Effector memory CD8-positive, alpha-beta T cell (primary cell): ENCODE results near the gene UGT3A1.
"Not testable (repeated sequence)": the region's sequence is repeated elsewhere in the genome, so short reads cannot be mapped to it uniquely, and the experiment has no call there.

Source experiments
- ATAC-seq: fragments of 150-1000 bp; cut with Tn5 transposase; replicated peaks from 2 replicates; pipeline ENCODE4 v1.10.0; 2021; ENCODE audit warnings: mild to moderate bottlenecking, moderate library complexity
- DNase-seq, 3 experiments: peaks; one replicate each; pipeline ENCODE4 v3.0.0; 2021
- H3K27ac Mint-ChIP-seq, 2 donors: one replicate each; pipeline ENCODE4 v1.8.0; 2022; ENCODE audit warnings: mild to moderate bottlenecking in 2 of 2, mixed read lengths in 2 of 2, moderate library complexity in 2 of 2
- H3K27me3 Mint-ChIP-seq, 2 donors: one replicate each; pipeline ENCODE4 v1.8.0; 2022; ENCODE audit warnings: mixed read lengths in 2 of 2
- H3K36me3 Mint-ChIP-seq: one replicate; pipeline ENCODE4 v1.8.0; 2022; ENCODE audit warnings: mild to moderate bottlenecking, moderate library complexity, mixed read lengths; ENCODE audit not compliant: insufficient read depth
- H3K4me1 Mint-ChIP-seq, 2 donors: one replicate each; pipeline ENCODE4 v1.8.0; 2022; ENCODE audit warnings: low read depth in 2 of 2, mixed read lengths in 2 of 2
- H3K4me3 Mint-ChIP-seq, 2 donors: one replicate each; pipeline ENCODE4 v1.8.0; 2022; ENCODE audit warnings: mild to moderate bottlenecking in 2 of 2, mixed read lengths in 2 of 2, moderate library complexity in 2 of 2
- H3K9me3 Mint-ChIP-seq, 2 donors: one replicate each; pipeline ENCODE4 v1.8.0; 2022; ENCODE audit warnings: mixed read lengths in 2 of 2

The UGT3A1 gene

DNA sequence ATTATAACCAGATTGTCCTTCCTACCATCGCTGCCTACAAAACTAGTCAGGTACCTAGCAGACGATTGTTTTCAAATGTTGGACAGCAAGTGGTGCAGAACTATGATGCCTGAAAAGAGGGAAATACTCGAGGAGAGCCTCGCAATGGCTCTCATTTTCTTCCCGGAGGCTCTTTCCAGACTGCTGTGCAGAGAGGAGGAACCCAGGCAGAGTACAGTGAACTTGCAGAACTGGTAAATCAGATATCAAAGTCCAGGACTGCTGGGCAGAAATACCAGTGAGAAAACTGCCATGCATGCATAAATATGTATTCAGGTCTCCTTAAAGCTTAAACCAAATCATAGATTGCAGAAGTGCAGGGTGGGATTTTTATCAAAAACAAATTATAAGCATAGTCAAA is 26.4 kb upstream of the UGT3A1 start:
- no peak overlapping the region for H3K27ac Mint-ChIP-seq
- H3K36me3 Mint-ChIP-seq, result no peaks in the 10 kb centered on the region
- no peak for ATAC-seq

DNA sequence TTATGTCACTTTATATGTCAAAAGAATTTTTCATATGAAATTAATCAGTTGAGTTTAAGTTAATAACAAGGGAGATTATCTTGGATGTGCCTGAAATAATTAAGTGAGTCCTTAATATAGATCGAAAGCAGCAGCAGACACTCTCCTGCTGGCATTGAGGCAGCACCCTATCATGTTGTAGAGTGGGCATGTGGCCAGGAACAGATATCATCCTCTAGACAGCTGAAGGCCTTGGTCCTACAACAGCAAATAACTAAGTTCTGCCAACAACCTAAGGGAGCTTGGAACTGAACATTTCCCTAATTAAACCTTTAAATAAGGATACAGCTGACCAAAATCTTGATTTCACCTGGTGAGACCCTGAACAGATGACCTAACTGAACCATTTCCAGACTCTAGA is 25.8 kb upstream of the UGT3A1 start:
- H3K9me3 Mint-ChIP-seq, result peaks cover 7 to 9% of the 10 kb centered on the region in 2 donors
- H3K4me1 Mint-ChIP-seq, result no peaks in the 10 kb centered on the region
- DNase-seq (no peak), ATAC-seq (no peak)
- no peaks in the 10 kb centered on the region for H3K36me3 Mint-ChIP-seq
- H3K27ac Mint-ChIP-seq, result no peak overlapping the region
- no peak overlapping the region for H3K4me3 Mint-ChIP-seq
- peaks cover 0 to 7% of the 10 kb centered on the region in 2 donors for H3K27me3 Mint-ChIP-seq

More for the DNA sequence above, 26.4 kb upstream of the UGT3A1 start:
- no peak for DNase-seq
- Mint-ChIP-seq H3K9me3 (peaks cover 7 to 9% of the 10 kb centered on the region in 2 donors), H3K27me3 (peaks cover 0 to 7% of the 10 kb centered on the region in 2 donors), H3K4me3 (no peak overlapping the region), H3K4me1 (no peaks in the 10 kb centered on the region)

GRCh38 chr5:36013182-36013581 is 22.0 kb upstream of the UGT3A1 start:
- Mint-ChIP-seq H3K27me3 (peaks cover 0 to 7% of the 10 kb centered on the region in 2 donors), H3K4me3 (no peak overlapping the region), H3K9me3 (peaks cover 9 to 15% of the 10 kb centered on the region in 2 donors), H3K27ac (no peak overlapping the region), H3K36me3 (no peaks in the 10 kb centered on the region), H3K4me1 (no peaks in the 10 kb centered on the region)
- DNase-seq, result no peak
- ATAC-seq, result no peak

- Mint-ChIP-seq H3K27me3 (peaks cover 5 to 14% of the 10 kb centered on the region in 2 donors), H3K4me1 (no peaks in the 10 kb centered on the region), H3K36me3 (no peaks in the 10 kb centered on the region), H3K9me3 (peaks cover 0 to 8% of the 10 kb centered on the region in 2 donors), H3K27ac (no peak overlapping the region), H3K4me3 (no peak overlapping the region)
- no peak for ATAC-seq
- no peak for DNase-seq
These were observed 18.5 kb upstream of the UGT3A1 start for GRCh38 chr5:36009698-36010097.

- H3K4me1 Mint-ChIP-seq, result no peaks in the 10 kb centered on the region
- no peak for ATAC-seq
- H3K9me3 Mint-ChIP-seq, result peaks cover 0 to 8% of the 10 kb centered on the region in 2 donors
- H3K36me3 Mint-ChIP-seq, result no peaks in the 10 kb centered on the region
- no peak overlapping the region for H3K27ac Mint-ChIP-seq
- H3K27me3 Mint-ChIP-seq, result peaks cover 21 to 24% of the 10 kb centered on the region in 2 donors
- no peak for DNase-seq
- H3K4me3 Mint-ChIP-seq, result no peak overlapping the region
These were observed 16.2 kb upstream of the UGT3A1 start for GRCh38 chr5:36007366-36007765.

DNA sequence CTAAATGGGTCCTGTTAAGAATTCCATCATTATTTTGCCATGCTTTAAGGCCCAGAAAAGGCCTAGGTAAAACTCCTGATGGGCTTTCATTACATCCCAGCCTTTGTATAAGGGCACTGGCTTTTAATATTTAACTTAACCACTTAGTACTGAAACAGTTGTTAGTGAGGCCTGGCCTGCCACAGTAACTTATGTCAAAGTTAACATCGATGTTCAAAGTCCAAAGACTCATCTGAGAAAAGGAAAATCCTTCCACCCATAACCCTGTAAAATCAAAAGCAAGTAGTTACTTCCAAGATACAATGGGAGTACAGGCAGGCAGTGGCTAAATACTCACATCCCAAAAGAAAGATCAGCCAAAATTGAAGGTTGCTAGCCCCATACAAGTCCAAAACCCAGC is 15.0 kb upstream of the UGT3A1 start:
- ATAC-seq (no peak), DNase-seq (no peak)
- H3K27ac Mint-ChIP-seq, result no peak overlapping the region
- H3K9me3 Mint-ChIP-seq, result peaks cover 0 to 8% of the 10 kb centered on the region in 2 donors
- H3K4me3 Mint-ChIP-seq, result no peak overlapping the region
- no peaks in the 10 kb centered on the region for H3K36me3 Mint-ChIP-seq
- no peaks in the 10 kb centered on the region for H3K4me1 Mint-ChIP-seq
- H3K27me3 Mint-ChIP-seq, result peaks cover 21 to 24% of the 10 kb centered on the region in 2 donors

GRCh38 chr5:36001032-36001431 is 9.8 kb upstream of the UGT3A1 start:
- DNase-seq (no peak), ATAC-seq (no peak)
- Mint-ChIP-seq H3K36me3 (no peaks in the 10 kb centered on the region), H3K9me3 (no peaks in the 10 kb centered on the region), H3K4me3 (no peak overlapping the region), H3K27ac (no peak overlapping the region), H3K27me3 (peaks cover 11 to 28% of the 10 kb centered on the region in 2 donors), H3K4me1 (no peaks in the 10 kb centered on the region)

GRCh38 chr5:35999547-35999946 is 8.4 kb upstream of the UGT3A1 start:
- no peaks in the 10 kb centered on the region for H3K9me3 Mint-ChIP-seq
- ATAC-seq, result no peak
- H3K27me3 Mint-ChIP-seq, result peaks cover 18 to 21% of the 10 kb centered on the region in 2 donors

GRCh38 chr5:35996076-35996475 is 4.9 kb upstream of the UGT3A1 start:
- DNase-seq (no peak), ATAC-seq (no peak)
- no peak overlapping the region for H3K27ac Mint-ChIP-seq
- H3K4me3 Mint-ChIP-seq, result no peak overlapping the region
- H3K9me3 Mint-ChIP-seq, result no peaks in the 10 kb centered on the region
- H3K36me3 Mint-ChIP-seq, result no peaks in the 10 kb centered on the region
- H3K27me3 Mint-ChIP-seq, result peaks cover 27 to 34% of the 10 kb centered on the region in 2 donors
- H3K4me1 Mint-ChIP-seq, result no peaks in the 10 kb centered on the region

More at GRCh38 chr5:35999547-35999946, 8.4 kb upstream of the UGT3A1 start:
- Mint-ChIP-seq H3K36me3 (no peaks in the 10 kb centered on the region), H3K27ac (no peak overlapping the region), H3K4me1 (no peaks in the 10 kb centered on the region), H3K4me3 (no peak overlapping the region)
- DNase-seq, result no peak

GRCh38 chr5:35990520-35990919 is 670 bp downstream of the UGT3A1 start:
- peaks cover 36 to 58% of the 10 kb centered on the region in 2 donors for H3K27me3 Mint-ChIP-seq
- no peak overlapping the region for H3K27ac Mint-ChIP-seq
- no peak for DNase-seq
- peaks cover 2% of the 10 kb centered on the region for H3K36me3 Mint-ChIP-seq
- no peaks in the 10 kb centered on the region for H3K4me1 Mint-ChIP-seq
- H3K4me3 Mint-ChIP-seq, result no peak overlapping the region
- H3K9me3 Mint-ChIP-seq, result no peaks in the 10 kb centered on the region
- ATAC-seq, result no peak

- no peaks in the 10 kb centered on the region for H3K9me3 Mint-ChIP-seq
- no peak for DNase-seq
- no peak overlapping the region for H3K4me3 Mint-ChIP-seq
- no peak for ATAC-seq
- H3K27ac Mint-ChIP-seq, result no peak overlapping the region
- H3K27me3 Mint-ChIP-seq, result peaks cover 32 to 43% of the 10 kb centered on the region in 2 donors
- H3K36me3 Mint-ChIP-seq, result peaks cover 2% of the 10 kb centered on the region
- no peaks in the 10 kb centered on the region for H3K4me1 Mint-ChIP-seq
These were observed 2.7 kb downstream of the UGT3A1 start for GRCh38 chr5:35988529-35988928.

GRCh38 chr5:35987776-35988175 is 3.4 kb downstream of the UGT3A1 start:
- H3K27ac Mint-ChIP-seq, result no peak overlapping the region
- H3K4me3 Mint-ChIP-seq, result no peak overlapping the region
- peaks cover 2% of the 10 kb centered on the region for H3K36me3 Mint-ChIP-seq
- no peaks in the 10 kb centered on the region for H3K9me3 Mint-ChIP-seq
- ATAC-seq (no peak), DNase-seq (no peak)
- no peaks in the 10 kb centered on the region for H3K4me1 Mint-ChIP-seq
- peaks cover 26 to 36% of the 10 kb centered on the region in 2 donors for H3K27me3 Mint-ChIP-seq

GRCh38 chr5:35979715-35980114 is 11.5 kb downstream of the UGT3A1 start:
- no peak for DNase-seq
- Mint-ChIP-seq H3K9me3 (peaks cover 0 to 7% of the 10 kb centered on the region in 2 donors), H3K27me3 (peaks cover 12 to 14% of the 10 kb centered on the region in 2 donors), H3K4me1 (no peaks in the 10 kb centered on the region), H3K4me3 (no peak overlapping the region), H3K27ac (no peak overlapping the region), H3K36me3 (no peaks in the 10 kb centered on the region)
- no peak for ATAC-seq

- not testable (repeated sequence) for DNase-seq, H3K4me1 Mint-ChIP-seq, H3K4me3 Mint-ChIP-seq, H3K9me3 Mint-ChIP-seq, H3K36me3 Mint-ChIP-seq, H3K27ac Mint-ChIP-seq, ATAC-seq
- peaks cover 27 to 28% of the 10 kb centered on the region in 2 donors for H3K27me3 Mint-ChIP-seq
These were observed 14.3 kb downstream of the UGT3A1 start for GRCh38 chr5:35976859-35977258.

- no peak overlapping the region for H3K27ac Mint-ChIP-seq
- H3K36me3 Mint-ChIP-seq, result no peaks in the 10 kb centered on the region
- ATAC-seq, result no peak
- DNase-seq, result no peak
- H3K9me3 Mint-ChIP-seq, result peaks cover 0 to 5% of the 10 kb centered on the region in 2 donors
- H3K4me3 Mint-ChIP-seq, result no peak overlapping the region
- no peaks in the 10 kb centered on the region for H3K4me1 Mint-ChIP-seq
- H3K27me3 Mint-ChIP-seq, result peaks cover 28 to 39% of the 10 kb centered on the region in 2 donors
These were observed 16.6 kb downstream of the UGT3A1 start for GRCh38 chr5:35974570-35974969.
